ENCODE data around the gene PTPN7. TPM values are rescaled to one million over a fixed set of nuclear protein-coding genes. Genes with fewer than 3 reads are reported as not detected.
"Not testable (repeated sequence)": the region's sequence is repeated elsewhere in the genome, so short reads cannot be mapped to it uniquely, and the experiment has no call there.

The PTPN7 gene
- total RNA-seq, 2 experiments from 2014 or later, result 228 to 231 TPM

DNA sequence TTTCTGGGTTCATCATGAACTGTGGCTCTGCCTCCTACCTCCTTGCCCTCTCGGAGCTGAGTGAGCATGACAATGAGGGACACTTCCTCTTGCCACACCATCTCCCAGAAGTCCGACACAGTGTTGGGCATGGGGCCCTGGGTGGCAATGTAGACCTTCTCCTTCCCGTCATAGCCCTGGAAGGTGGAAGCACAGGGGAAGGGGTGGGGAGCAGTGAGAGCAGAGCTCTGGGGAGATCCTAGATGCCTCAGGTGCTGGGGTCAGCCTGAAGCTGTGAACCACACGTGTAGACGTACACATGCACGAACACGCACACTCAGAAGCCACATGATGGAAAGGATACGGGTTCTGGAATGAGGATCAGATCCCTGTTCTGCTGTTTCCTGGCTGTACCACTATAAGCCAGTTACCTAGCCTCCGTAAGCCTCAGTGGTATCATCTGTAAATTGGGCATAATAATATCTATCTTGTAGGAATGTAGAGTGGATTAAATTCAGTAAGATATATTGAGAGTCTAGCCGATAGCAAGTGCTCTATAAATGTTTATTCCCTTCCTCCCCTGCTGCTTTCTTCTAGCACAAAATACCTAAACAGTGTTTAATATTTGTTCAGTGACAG is 6.1 kb downstream of the PTPN7 start:
- POLR2A ChIA-PET, result interaction anchor here (0.7 to 4.0 kb wide), 4 partner anchors 8 to 12 kb away, joined by 4 to 68 read pairs (median 6); partner anchors contain the start of gene ARL8A
- Mint-ChIP-seq H3K4me3 (no peak overlapping the region), H3K27me3 (no peaks in the 10 kb centered on the region), H3K36me3 (ENCODE audit: low read depth) (peaks cover 86% of the 10 kb centered on the region), H3K4me1 (peaks cover 59% of the 10 kb centered on the region), H3K9me3 (no peaks in the 10 kb centered on the region), H3K27ac (peak overlapping the region; percentile 63)
- CTCF ChIA-PET, result interaction anchor here (0.6 to 3.0 kb wide), 20 partner anchors 8 to 188 kb away, joined by 3 to 26 read pairs (median 6); partner anchors contain the start of genes ARL8A, LGR6 and UBE2T
- no peak for DNase-seq

DNA sequence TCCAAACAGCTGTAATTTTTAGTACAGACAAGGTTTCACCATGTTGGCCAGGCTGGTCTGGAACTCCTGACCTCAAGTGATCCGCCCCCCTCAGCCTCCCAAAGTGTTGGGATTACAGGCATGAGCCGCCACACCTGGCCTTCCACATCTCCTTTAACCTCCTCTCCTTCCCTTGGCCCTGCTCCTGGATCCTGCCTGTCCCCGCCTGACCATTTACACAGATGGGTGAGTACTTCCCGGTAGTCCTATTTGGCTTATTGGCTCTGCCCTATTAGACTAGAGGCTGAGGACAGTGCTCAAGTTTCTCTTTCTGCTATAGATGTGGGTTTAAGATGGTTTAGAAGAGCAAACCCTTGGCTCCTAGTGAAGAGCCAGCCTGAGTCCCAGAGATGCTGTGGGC is 7.1 kb downstream of the PTPN7 start:
- no peak for DNase-seq
- Mint-ChIP-seq H3K9me3 (no peaks in the 10 kb centered on the region), H3K27me3 (no peaks in the 10 kb centered on the region), H3K4me1 (peaks cover 53% of the 10 kb centered on the region), H3K36me3 (ENCODE audit: low read depth) (peaks cover 85% of the 10 kb centered on the region), H3K4me3 (no peak overlapping the region), H3K27ac (peak overlapping the region; percentile 14)
- POLR2A ChIA-PET, result interaction anchor here (2.2 to 4.0 kb wide), 3 partner anchors 8 to 12 kb away, joined by 7 to 68 read pairs (median 18); partner anchors contain the start of genes ARL8A and PTPN7
- CTCF ChIA-PET, result interaction anchor here (2.5 to 3.0 kb wide), 2 partner anchors 17 to 32 kb away, joined by 10 to 18 read pairs; no protein-coding TSS in a partner anchor

DNA sequence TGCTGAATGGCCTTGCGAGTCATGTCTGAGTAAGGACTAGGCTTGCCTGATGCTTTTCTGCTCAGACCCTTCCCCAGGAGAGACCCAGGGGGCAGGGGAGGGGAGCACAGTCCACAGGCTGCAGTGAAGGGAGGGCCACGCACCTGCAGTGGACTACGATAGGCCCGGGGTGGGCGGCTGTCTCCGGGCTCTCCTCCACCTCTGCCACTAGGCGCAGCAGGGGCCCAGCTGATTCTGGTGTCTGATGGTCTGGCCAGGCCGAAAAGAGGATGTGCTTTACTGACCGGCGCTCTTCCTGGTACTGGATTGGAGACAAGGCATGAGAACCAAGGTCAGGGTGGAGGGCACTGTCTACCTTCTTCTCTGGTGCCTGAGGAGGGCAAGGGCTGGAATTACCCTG is 8.0 kb downstream of the PTPN7 start:
- Mint-ChIP-seq H3K4me1 (peaks cover 48% of the 10 kb centered on the region), H3K27ac (no peak overlapping the region)
- CTCF ChIA-PET, result no interaction called here

DNA sequence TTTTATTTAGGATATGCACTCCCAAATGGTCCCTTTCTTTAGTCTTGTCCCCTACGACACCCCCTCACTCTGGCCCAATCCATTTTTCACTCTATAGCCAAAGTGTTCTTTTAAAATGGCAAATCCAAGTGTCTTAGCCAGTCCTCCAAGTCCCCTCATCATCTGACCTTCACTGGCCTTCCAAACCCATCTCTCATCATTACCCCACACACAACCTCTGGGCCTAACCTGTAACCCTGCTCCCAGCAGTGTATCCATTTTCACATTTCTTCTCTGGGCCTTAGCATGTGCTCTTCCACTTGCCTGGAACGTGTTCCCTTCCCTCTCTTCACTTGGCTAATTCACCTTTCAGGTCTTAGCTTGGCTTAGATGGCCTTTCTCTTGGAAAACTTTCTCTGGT is 9.4 kb downstream of the PTPN7 start:
- Mint-ChIP-seq H3K4me1 (peaks cover 39% of the 10 kb centered on the region), H3K4me3 (no peak overlapping the region), H3K9me3 (no peaks in the 10 kb centered on the region), H3K36me3 (ENCODE audit: low read depth) (peaks cover 75% of the 10 kb centered on the region), H3K27ac (peak overlapping the region; percentile 3), H3K27me3 (no peaks in the 10 kb centered on the region)
- DNase-seq, result no peak
- ChIA-PET CTCF (no interaction called here), POLR2A (interaction anchor here (2.2 to 2.4 kb wide), 2 partner anchors 10 to 14 kb away, joined by 7 to 18 read pairs; partner anchors contain the start of gene PTPN7)

More for the DNA sequence above, 8.0 kb downstream of the PTPN7 start:
- Mint-ChIP-seq H3K4me3 (no peak overlapping the region), H3K27me3 (no peaks in the 10 kb centered on the region), H3K9me3 (no peaks in the 10 kb centered on the region), H3K36me3 (ENCODE audit: low read depth) (peaks cover 82% of the 10 kb centered on the region)
- POLR2A ChIA-PET, result interaction anchor here (2.2 to 2.4 kb wide), 2 partner anchors 9 to 13 kb away, joined by 7 to 18 read pairs; partner anchors contain the start of gene PTPN7
- no peak for DNase-seq

DNA sequence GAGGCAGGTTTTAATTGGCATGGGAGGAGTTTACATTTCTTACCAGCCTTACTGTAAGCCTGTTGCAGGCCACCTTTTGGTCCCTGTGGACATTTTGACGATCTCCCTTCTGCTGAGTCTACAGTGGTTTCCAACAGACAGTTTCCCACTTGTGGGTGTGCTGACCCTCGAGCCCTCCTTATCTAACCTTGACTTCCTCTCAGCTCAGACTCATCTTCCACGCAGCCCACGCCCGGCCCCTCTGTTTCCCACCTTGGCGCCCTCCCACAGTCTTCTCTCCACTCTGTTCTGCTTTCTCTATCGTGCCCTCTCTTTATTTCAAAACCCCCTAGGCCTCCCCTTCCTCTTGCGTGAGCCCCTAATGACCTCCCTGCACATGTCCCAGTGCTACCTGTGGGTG is 9.8 kb downstream of the PTPN7 start:
- POLR2A ChIA-PET, result interaction anchor here (1.0 to 9.2 kb wide), 2 partner anchors 12 to 20 kb away, joined by 3 to 174 read pairs; partner anchors contain the start of gene PTPN7
- Mint-ChIP-seq H3K27me3 (no peaks in the 10 kb centered on the region), H3K4me3 (no peak overlapping the region), H3K9me3 (no peaks in the 10 kb centered on the region), H3K27ac (peak overlapping the region; percentile 3), H3K36me3 (ENCODE audit: low read depth) (peaks cover 71% of the 10 kb centered on the region), H3K4me1 (peaks cover 38% of the 10 kb centered on the region)
- CTCF ChIA-PET, result interaction anchor here (1.2 kb wide), 1 partner anchor 15 kb away, joined by 3 read pairs; no protein-coding TSS in a partner anchor
- no peak for DNase-seq

DNA sequence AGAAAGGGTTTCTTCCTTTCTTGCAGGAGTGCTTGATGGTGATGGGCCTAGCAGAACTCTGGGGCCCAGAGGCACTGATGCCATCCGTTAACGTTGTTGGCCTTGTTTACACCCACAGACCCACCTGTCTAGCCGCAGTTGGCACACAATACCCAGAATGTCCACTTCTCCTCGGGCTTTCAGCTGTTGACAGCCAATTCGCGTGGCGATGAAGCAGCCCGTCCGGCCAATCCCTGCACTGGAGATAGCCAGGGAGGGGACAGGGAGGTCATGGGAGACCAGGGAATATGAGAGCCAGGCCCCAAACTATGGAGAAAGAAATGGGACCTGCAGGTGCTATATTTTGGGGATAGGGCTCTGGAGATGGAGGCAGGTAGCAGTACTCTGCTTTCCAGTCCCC is 10.2 kb downstream of the PTPN7 start:
- H3K4me1 Mint-ChIP-seq, result peaks cover 38% of the 10 kb centered on the region
- H3K27ac Mint-ChIP-seq, result no peak overlapping the region
- H3K4me3 Mint-ChIP-seq, result no peak overlapping the region
- H3K36me3 Mint-ChIP-seq (ENCODE audit: low read depth), result peaks cover 67% of the 10 kb centered on the region
- no peaks in the 10 kb centered on the region for H3K27me3 Mint-ChIP-seq
- ChIA-PET POLR2A (interaction anchor here (1.0 to 9.2 kb wide), 2 partner anchors 12 to 21 kb away, joined by 3 to 174 read pairs; partner anchors contain the start of gene PTPN7), CTCF (interaction anchor here (1.2 kb wide), 1 partner anchor 14 kb away, joined by 3 read pairs; no protein-coding TSS in a partner anchor)
- H3K9me3 Mint-ChIP-seq, result no peaks in the 10 kb centered on the region
- no peak for DNase-seq

DNA sequence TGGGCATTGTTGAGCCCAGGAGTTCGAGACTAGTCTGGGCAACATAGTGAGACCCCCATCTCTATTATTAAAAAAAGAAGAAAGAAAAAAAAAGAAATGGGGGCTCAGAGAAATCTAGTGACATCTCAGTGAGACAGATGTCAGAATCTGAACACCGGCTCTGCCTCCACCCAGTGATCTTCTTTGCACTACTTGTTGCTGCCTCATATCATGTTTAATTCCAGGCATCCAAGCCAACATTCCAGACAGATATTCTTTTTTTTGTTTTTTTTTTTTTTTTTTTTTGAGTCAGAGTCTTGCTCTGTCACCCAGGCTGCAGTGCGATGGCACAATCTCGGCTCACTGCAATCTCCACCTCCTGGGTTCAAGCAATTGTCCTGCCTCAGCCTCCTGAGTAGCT is 10.8 kb downstream of the PTPN7 start:
- no peak for DNase-seq
- H3K27ac Mint-ChIP-seq, result no peak overlapping the region
- ChIA-PET CTCF (interaction anchor here (1.2 kb wide), 1 partner anchor 14 kb away, joined by 3 read pairs; no protein-coding TSS in a partner anchor), POLR2A (interaction anchor here (1.0 to 9.2 kb wide), 2 partner anchors 13 to 21 kb away, joined by 3 to 174 read pairs; partner anchors contain the start of gene PTPN7)
- H3K9me3 Mint-ChIP-seq, result no peaks in the 10 kb centered on the region
- H3K4me3 Mint-ChIP-seq, result no peak overlapping the region
- H3K27me3 Mint-ChIP-seq, result no peaks in the 10 kb centered on the region
- H3K36me3 Mint-ChIP-seq (ENCODE audit: low read depth), result peaks cover 60% of the 10 kb centered on the region
- peaks cover 36% of the 10 kb centered on the region for H3K4me1 Mint-ChIP-seq

DNA sequence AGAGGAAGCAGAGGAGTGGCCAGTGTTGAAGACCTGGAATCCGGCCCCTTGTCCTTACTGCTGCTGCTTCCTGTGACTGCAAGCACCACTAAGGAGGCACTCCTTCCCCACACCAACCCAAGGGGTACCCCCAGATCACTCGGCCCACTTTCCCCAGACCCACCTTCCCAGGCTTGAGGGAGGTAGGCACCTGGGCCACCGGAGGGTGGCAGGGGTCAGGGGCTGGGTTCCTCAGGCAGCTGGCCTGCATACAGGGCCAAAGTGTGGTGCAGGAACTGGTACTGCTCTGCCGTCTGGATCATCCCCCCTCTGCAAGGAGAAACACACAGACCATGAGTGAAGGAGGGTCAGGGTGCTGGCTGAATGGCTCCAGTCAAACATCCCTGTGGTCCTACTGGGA is 12.0 kb downstream of the PTPN7 start:
- DNase-seq, result no peak
- H3K9me3 Mint-ChIP-seq, result no peaks in the 10 kb centered on the region
- H3K4me3 Mint-ChIP-seq, result no peak overlapping the region
- peaks cover 55% of the 10 kb centered on the region for H3K36me3 Mint-ChIP-seq (ENCODE audit: low read depth)
- peaks cover 34% of the 10 kb centered on the region for H3K4me1 Mint-ChIP-seq
- peak overlapping the region; percentile 38 for H3K27ac Mint-ChIP-seq
- H3K27me3 Mint-ChIP-seq, result no peaks in the 10 kb centered on the region
- ChIA-PET CTCF (interaction anchor here (0.7 to 0.8 kb wide), 2 partner anchors 12 to 13 kb away, joined by 3 read pairs; partner anchors contain the start of gene PTPN7), POLR2A (interaction anchor here (1.6 to 9.2 kb wide), 3 partner anchors 7 to 14 kb away, joined by 6 to 174 read pairs (median 68); partner anchors contain the start of gene PTPN7)

DNA sequence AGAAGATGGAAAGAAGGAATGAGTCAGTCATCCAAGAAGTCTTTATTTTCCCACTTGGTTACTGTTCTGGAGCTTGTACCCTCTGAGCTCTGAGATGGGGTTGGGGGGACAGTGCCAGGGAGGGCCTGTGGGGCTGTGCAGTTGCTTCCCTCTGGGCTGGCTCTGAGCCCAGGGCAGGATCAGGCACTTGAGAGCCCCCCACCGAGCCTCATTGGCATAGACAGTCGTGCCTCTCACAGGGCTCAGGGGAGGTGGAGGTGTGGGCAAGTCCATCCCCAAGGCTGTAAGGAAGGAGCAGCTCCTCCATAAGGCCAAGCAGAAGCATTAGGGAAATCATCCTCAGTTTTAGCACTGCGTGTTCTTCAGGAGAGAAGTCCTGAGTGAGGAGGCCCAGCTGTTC is 13.4 kb downstream of the PTPN7 start:
- peaks cover 46% of the 10 kb centered on the region for H3K4me1 Mint-ChIP-seq
- H3K9me3 Mint-ChIP-seq, result no peaks in the 10 kb centered on the region
- H3K36me3 Mint-ChIP-seq (ENCODE audit: low read depth), result peaks cover 43% of the 10 kb centered on the region
- DNase-seq, result no peak
- peak overlapping the region; percentile 21 for H3K27ac Mint-ChIP-seq
- ChIA-PET CTCF (interaction anchor here (0.6 to 1.5 kb wide), 6 partner anchors 8 to 42 kb away, joined by 3 to 6 read pairs (median 4); partner anchors contain the start of gene PTPN7), POLR2A (interaction anchor here (1.6 to 9.2 kb wide), 4 partner anchors 8 to 17 kb away, joined by 5 to 174 read pairs (median 37); partner anchors contain the start of gene PTPN7)
- H3K27me3 Mint-ChIP-seq, result no peaks in the 10 kb centered on the region
- H3K4me3 Mint-ChIP-seq, result no peak overlapping the region

DNA sequence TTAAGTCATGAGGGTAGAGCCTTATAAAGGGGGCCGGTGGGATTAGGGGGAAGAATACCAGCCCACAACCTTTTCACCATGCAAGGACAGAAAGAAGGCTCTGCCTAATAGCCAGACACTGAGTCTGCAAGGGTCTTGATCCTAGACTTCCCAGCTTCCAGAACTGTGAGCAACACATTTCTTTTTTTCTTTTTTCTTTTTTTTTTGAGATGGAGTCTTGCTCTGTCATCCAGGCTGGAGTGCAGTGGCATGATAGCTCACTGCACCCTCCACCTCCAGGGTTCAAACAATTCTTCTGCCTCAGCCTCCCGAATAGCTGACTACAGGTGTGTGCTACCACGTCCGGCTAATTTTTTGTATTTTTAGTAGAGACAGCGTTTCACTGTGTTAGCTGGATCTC is 14.1 kb downstream of the PTPN7 start:
- no peaks in the 10 kb centered on the region for H3K27me3 Mint-ChIP-seq
- DNase-seq, result no peak
- peaks cover 46% of the 10 kb centered on the region for H3K4me1 Mint-ChIP-seq
- peak overlapping the region; percentile 51 for H3K27ac Mint-ChIP-seq
- ChIA-PET CTCF (interaction anchor here (1.0 to 1.5 kb wide), 5 partner anchors 8 to 17 kb away, joined by 4 to 6 read pairs (median 4); partner anchors contain the start of gene PTPN7), POLR2A (interaction anchor here (0.9 to 9.2 kb wide), 5 partner anchors 9 to 28 kb away, joined by 3 to 174 read pairs (median 5); partner anchors contain the start of gene PTPN7)
- no peaks in the 10 kb centered on the region for H3K9me3 Mint-ChIP-seq
- H3K36me3 Mint-ChIP-seq (ENCODE audit: low read depth), result peaks cover 38% of the 10 kb centered on the region
- H3K4me3 Mint-ChIP-seq, result no peak overlapping the region

DNA sequence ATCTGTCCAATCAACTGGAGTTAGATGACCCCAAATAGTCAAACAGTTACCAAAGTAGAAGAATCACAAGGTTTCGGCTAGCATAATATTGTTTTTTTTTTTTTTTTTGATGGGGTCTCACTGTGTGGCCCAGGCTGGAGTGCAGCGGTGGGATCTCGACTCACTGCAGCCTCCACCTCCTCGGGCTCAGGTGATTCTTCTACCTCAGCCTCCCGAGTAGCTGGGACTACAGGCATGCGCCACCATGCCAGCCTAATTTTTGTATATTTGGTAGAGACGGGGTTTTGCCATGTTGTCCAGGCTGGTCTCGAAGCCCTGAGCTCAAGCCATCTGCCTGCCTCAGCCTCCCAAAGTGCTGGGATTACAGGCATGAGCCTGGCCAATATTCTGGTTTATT is 14.7 kb downstream of the PTPN7 start:
- POLR2A ChIA-PET, result interaction anchor here (0.9 to 9.2 kb wide), 6 partner anchors 9 to 28 kb away, joined by 3 to 174 read pairs (median 8); partner anchors contain the start of gene PTPN7
- H3K4me3 Mint-ChIP-seq, result peak overlapping the region; percentile 76
- H3K27ac Mint-ChIP-seq, result peak overlapping the region; percentile 79
- peaks cover 43% of the 10 kb centered on the region for H3K4me1 Mint-ChIP-seq
- CTCF ChIA-PET, result interaction anchor here (1.1 to 1.5 kb wide), 4 partner anchors 9 to 15 kb away, joined by 4 to 6 read pairs (median 5); partner anchors contain the start of gene PTPN7
- not testable (repeated sequence) for H3K9me3 Mint-ChIP-seq, H3K27me3 Mint-ChIP-seq, DNase-seq
- H3K36me3 Mint-ChIP-seq (ENCODE audit: low read depth), result peaks cover 35% of the 10 kb centered on the region

DNA sequence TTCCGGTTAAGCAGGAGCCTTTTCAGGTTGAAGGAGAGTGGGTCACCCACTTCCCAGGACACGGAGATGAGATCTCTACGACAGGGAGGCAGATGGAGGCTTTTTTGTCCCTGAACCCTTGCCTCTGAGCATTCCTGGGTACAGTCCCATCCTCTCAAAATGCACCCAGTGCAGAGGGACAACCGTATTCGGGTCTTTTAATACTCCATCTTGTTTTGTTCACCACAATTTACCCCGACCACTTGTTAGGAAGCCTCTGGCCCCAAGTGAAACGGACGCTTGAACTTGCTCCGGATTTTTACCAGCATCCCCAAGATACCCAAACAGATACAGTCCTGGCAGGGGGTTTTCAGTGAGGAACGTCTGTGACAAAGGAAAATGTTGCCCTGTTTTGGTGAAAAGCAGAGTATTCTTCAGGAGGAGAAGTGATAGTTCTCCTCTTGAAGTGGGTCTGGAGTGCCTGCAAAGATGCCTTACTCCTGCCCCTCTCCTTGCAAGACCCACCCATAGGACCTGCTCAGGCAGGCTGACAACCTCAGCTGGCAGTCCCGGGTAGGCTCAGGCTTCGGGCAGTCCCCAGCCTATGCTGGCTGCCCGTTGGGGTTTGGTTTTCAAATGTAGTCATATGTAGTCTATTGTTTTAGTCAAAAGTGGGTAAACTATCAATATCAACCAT is 15.2 kb downstream of the PTPN7 start:
- Mint-ChIP-seq H3K27ac (peak overlapping the region; percentile 79), H3K36me3 (ENCODE audit: low read depth) (peaks cover 30% of the 10 kb centered on the region), H3K9me3 (no peaks in the 10 kb centered on the region), H3K4me3 (peak overlapping the region; percentile 76), H3K4me1 (peaks cover 42% of the 10 kb centered on the region), H3K27me3 (no peaks in the 10 kb centered on the region)
- DNase-seq, result peak; percentile 55
- CTCF ChIA-PET, result interaction anchor here (1.1 to 1.5 kb wide), 3 partner anchors 9 to 16 kb away, joined by 4 to 6 read pairs (median 6); partner anchors contain the start of gene PTPN7
- POLR2A ChIA-PET, result interaction anchor here (1.1 to 9.2 kb wide), 5 partner anchors 10 to 29 kb away, joined by 3 to 174 read pairs (median 10); partner anchors contain the start of gene PTPN7

Data from activated CD4-positive, alpha-beta memory T cell treated with anti-CD3 and anti-CD28 coated beads, Interleukin-2, amount 10 ng/mL, durations not matched to agents 7 days and 5 days (primary cell).